C4-2B (cell line): ENCODE results near the gene CSTF2.

Source experiments
- CTCF ChIP-seq: fragments of 450-650 bp; conservative IDR thresholded peaks from 2 replicates; pipeline ENCODE4 v1.5.1; 2017; ENCODE audit warnings: mild to moderate bottlenecking
- ZFX ChIP-seq: fragments of 450-650 bp; IDR thresholded peaks from 2 replicates; pipeline ENCODE4 v1.6.1; 2017

GRCh38 chrX:100802843-100803242 lies 17.3 kb upstream of the CSTF2 start:
- no peak for TF ChIP-seq CTCF
- TF ChIP-seq ZFX = no peak
